ENCODE data around the gene UBE4B. TPM values are rescaled to one million over a fixed set of nuclear protein-coding genes. Genes with fewer than 3 reads are reported as not detected.

UBE4B gene
- total and polyA plus RNA-seq, 2 experiments from 2014 or later: 28.4 to 115 TPM

DNA sequence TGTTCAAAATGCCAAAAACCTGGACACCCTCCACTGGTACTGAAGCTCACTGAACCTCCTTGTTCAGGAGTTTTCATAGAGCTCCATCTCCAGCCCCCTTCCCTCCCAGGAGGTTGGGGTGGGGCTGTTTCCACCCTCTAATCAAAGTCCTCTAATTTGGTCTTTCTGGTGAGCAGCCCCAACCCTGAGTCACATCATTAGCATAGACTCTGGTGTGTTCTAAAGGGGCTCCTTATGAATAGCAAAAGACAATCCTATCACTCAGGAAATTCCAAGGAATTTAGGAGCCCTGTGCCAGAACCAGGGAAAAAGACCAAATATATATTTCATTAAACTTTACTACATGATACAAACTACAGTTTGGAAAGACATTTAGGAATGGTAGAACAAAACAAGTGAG lies 13.2 kb upstream of the UBE4B start (continued):
- TF ChIP-seq, protein P1, sequence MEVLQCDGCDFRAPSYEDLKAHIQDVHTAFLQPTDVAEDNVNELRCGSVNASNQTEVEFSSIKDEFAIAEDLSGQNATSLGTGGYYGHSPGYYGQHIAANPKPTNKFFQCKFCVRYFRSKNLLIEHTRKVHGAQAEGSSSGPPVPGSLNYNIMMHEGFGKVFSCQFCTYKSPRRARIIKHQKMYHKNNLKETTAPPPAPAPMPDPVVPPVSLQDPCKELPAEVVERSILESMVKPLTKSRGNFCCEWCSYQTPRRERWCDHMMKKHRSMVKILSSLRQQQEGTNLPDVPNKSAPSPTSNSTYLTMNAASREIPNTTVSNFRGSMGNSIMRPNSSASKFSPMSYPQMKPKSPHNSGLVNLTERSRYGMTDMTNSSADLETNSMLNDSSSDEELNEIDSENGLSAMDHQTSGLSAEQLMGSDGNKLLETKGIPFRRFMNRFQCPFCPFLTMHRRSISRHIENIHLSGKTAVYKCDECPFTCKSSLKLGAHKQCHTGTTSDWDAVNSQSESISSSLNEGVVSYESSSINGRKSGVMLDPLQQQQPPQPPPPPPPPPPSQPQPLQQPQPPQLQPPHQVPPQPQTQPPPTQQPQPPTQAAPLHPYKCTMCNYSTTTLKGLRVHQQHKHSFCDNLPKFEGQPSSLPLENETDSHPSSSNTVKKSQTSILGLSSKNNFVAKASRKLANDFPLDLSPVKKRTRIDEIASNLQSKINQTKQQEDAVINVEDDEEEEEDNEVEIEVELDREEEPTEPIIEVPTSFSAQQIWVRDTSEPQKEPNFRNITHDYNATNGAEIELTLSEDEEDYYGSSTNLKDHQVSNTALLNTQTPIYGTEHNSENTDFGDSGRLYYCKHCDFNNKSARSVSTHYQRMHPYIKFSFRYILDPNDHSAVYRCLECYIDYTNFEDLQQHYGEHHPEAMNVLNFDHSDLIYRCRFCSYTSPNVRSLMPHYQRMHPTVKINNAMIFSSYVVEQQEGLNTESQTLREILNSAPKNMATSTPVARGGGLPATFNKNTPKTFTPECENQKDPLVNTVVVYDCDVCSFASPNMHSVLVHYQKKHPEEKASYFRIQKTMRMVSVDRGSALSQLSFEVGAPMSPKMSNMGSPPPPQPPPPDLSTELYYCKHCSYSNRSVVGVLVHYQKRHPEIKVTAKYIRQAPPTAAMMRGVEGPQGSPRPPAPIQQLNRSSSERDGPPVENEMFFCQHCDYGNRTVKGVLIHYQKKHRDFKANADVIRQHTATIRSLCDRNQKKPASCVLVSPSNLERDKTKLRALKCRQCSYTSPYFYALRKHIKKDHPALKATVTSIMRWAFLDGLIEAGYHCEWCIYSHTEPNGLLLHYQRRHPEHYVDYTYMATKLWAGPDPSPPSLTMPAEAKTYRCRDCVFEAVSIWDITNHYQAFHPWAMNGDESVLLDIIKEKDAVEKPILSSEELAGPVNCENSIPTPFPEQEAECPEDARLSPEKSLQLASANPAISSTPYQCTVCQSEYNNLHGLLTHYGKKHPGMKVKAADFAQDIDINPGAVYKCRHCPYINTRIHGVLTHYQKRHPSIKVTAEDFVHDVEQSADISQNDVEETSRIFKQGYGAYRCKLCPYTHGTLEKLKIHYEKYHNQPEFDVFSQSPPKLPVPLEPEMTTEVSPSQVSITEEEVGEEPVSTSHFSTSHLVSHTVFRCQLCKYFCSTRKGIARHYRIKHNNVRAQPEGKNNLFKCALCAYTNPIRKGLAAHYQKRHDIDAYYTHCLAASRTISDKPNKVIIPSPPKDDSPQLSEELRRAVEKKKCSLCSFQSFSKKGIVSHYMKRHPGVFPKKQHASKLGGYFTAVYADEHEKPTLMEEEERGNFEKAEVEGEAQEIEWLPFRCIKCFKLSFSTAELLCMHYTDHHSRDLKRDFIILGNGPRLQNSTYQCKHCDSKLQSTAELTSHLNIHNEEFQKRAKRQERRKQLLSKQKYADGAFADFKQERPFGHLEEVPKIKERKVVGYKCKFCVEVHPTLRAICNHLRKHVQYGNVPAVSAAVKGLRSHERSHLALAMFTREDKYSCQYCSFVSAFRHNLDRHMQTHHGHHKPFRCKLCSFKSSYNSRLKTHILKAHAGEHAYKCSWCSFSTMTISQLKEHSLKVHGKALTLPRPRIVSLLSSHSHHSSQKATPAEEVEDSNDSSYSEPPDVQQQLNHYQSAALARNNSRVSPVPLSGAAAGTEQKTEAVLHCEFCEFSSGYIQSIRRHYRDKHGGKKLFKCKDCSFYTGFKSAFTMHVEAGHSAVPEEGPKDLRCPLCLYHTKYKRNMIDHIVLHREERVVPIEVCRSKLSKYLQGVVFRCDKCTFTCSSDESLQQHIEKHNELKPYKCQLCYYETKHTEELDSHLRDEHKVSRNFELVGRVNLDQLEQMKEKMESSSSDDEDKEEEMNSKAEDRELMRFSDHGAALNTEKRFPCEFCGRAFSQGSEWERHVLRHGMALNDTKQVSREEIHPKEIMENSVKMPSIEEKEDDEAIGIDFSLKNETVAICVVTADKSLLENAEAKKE (CRISPR knock-in tag; IDR thresholded peaks at IDR 0.05): no peak
- TF ChIP-seq CTCF (conservative IDR thresholded peaks at IDR 0.05; ENCODE audit: low read depth in 2 of 2): no peak

DNA sequence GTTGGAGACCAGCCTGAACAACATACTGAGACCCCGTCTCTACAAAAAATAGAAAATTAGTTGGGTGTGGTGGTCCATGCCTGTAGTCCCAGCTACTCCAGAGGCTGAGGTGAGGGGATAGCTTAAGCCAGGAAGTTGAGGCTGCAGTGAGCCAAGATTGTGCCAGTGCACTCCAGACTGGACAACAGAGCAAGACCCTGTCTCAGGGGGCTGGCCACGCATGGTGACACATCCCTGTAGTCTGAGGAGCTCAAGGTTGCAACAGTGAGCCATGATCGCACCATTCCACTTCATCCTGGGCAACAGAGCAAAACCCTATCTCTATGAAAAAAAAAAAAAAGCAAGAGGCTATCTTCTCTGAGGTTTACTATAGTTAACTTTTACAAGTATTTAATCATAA lies 12.7 kb upstream of the UBE4B start:
- ATAC-seq (no peak), DNase-seq (ENCODE audit: low spot score) (no peak)
- Histone ChIP-seq H4K20me1 (replicated peaks; ENCODE audit: insufficient read depth) (no peaks in the 10 kb centered on the region), H3K4me1 (ENCODE audit: insufficient read depth) (no peaks in the 10 kb centered on the region), H2AFZ (no peak overlapping the region), H3K4me3 (no peak overlapping the region), H3K79me2 (replicated peaks; ENCODE audit: insufficient read depth) (no peaks in the 10 kb centered on the region), H3K27ac (ENCODE audit: low read depth) (no peak overlapping the region), H3F3A (replicated peaks; ENCODE audit: low read depth) (no peaks in the 10 kb centered on the region), H3K4me2 (no peak overlapping the region), H3K36me3 (ENCODE audit: insufficient read depth) (no peaks in the 10 kb centered on the region), H3K9me2 (ENCODE audit: insufficient read depth) (no peaks in the 10 kb centered on the region; the same call in 1 of the 2 replicates), H3K27me3 (ENCODE audit: insufficient read depth) (no peaks in the 10 kb centered on the region)
- no peaks in the 10 kb centered on the region for H3K4me1 Mint-ChIP-seq
- no peaks in the 10 kb centered on the region for H3K9me3 Mint-ChIP-seq
- no peak overlapping the region for H3K27ac Mint-ChIP-seq
- peaks cover 9% of the 10 kb centered on the region for H3K27me3 Mint-ChIP-seq (ENCODE audit: insufficient read depth, low read depth, poor library complexity)
- H3K36me3 Mint-ChIP-seq (ENCODE audit: low read depth): no peaks in the 10 kb centered on the region
- H3K4me3 Mint-ChIP-seq: no peak overlapping the region
- TF ChIP-seq STAT1 (IDR thresholded peaks at IDR 0.05; ENCODE audit: unreplicated experiment) (no peak), JUNB (IDR thresholded peaks at IDR 0.05; ENCODE audit: unreplicated experiment) (no peak), EZH2 (IDR thresholded peaks at IDR 0.05; ENCODE audit: low read depth, unreplicated experiment) (no peak), ZNF114 (CRISPR knock-in tag; IDR thresholded peaks at IDR 0.05) (no peak), NANOG (IDR thresholded peaks at IDR 0.05; ENCODE audit: borderline replicate concordance) (no peak)
- TF ChIP-seq, protein P1 (CRISPR knock-in tag; IDR thresholded peaks at IDR 0.05): no peak

Measured in GM23338 (cell line).